Embryonic facial prominence (tissue), 1 donor: ENCODE measurements around the gene PSMD6.

Experiments used
- DNase-seq: peaks from one replicate; pipeline ENCODE4 v3.0.0-alpha.2; 2016; ENCODE audit errors: extremely low spot score

PSMD6 gene

GRCh38 chr3:63977893-63978292 lies 45.4 kb downstream of the PSMD6 start:
- DNase-seq = no peak

DNA sequence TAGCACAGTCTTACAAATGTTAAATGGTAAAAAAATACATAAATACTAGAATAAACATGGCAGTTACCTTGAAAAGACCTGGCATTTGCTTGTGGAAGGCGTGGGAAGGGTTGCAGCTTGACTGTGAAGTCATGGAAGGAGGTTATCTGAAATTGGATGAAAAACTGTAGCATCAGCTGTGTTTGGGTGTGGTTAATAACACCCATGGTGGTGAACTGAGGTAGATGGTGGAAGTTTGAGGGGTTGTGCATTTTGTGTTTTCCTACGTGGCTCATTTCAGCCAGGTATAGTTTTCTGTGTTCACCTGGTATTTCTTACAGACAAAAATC lies 46.5 kb downstream of the PSMD6 start:
- DNase-seq = no peak

DNA sequence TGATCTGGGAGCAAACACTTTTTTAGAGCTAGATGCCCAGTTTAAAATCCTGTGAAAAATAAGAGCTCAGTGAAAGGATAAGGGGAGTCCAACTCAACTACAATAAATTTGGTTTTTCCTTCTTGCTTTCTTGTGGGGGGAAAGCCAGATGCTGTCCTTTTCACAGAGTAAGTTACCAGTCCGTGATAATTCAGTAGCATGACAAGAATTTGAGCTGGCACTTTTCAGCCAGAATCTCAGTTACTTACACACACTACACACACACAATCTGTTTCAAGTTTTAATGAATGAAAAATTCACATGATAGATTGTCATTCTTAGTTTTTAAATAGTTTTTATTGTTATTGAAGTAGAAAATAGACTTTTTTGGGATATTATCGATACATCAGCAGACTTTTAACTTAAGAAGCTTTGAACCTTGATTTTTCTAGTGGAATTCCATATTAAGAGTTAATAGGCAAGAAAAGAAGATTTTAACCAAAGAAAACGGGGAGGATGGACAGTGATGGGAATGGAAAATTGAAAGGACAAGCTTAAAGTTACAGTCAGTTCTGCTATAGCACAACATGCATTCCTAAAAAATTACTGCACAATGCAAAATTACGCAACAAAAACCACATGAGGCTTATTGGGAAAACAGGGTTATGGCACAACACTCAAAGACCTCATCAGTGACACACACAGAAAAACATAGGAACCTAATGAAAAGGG lies 47.0 kb downstream of the PSMD6 start:
- DNase-seq = no peak

- no peak for DNase-seq
Measured at GRCh38 chr3:63975723-63976122, 47.6 kb downstream of the PSMD6 start.

GRCh38 chr3:63974451-63974850 lies 48.8 kb downstream of the PSMD6 start:
- DNase-seq = no peak

DNA sequence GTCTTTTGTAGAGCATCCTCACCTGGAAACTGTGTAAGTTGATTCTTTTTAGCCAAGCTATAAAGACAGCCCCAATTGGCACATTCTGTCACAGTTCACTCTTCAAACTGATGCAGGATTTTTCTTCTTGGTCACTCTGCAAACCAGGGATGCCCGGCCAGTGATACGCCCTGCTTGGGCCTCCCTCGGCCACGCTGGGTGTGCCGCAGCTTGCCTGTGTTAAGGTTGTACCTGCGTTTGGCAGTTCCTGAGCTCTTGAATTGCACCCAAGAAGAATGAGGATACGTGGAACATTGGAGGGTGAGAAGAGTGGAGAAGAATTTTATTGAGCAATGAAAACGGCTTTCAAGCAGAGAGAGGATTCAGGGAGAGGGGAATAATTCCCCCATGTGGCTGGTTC lies 49.9 kb downstream of the PSMD6 start:
- no peak for DNase-seq

GRCh38 chr3:63972987-63973386 lies 50.3 kb downstream of the PSMD6 start:
- DNase-seq = no peak

GRCh38 chr3:63972196-63972595 lies 51.1 kb downstream of the PSMD6 start:
- no peak for DNase-seq

DNA sequence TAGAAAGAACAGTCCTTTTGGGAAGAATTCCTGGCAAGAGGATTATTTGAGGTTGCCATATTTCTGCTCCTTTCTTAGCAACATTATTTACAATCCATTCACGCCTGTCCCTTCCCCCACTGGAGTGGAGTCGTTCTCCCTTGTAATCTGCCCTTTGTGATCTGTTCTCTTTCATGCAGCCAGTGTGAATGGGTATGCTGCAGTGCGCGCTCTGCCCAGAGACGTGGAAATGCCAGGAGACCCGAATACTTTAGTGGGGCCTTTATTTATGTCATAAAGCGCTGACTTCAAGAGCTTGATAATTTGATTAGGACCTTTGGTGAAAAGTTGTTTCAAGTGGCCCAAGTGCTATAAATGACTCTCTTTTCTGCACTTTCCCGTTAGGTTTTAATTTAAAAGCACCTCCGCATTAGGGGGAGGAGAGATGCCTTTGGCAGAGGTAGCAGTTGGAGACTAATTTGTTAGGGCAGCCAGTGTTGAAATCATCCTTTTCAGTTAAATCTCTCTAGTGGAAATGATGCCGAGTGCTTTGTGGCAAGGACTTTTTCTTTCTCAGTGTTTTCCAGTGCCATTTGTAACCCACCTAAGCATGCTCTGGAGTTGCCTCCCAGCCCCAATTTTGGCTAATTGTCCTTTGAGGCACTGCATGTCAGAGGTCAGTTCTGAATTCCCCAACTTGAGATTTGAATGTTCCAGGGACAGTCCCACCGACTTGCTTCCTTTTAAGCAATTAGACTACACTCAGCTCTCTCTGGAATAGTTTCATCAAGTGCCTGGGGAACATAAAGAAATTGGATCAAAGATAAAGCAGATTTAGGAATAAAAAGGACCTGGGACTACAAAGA lies 52.4 kb downstream of the PSMD6 start:
- DNase-seq = no peak

DNA sequence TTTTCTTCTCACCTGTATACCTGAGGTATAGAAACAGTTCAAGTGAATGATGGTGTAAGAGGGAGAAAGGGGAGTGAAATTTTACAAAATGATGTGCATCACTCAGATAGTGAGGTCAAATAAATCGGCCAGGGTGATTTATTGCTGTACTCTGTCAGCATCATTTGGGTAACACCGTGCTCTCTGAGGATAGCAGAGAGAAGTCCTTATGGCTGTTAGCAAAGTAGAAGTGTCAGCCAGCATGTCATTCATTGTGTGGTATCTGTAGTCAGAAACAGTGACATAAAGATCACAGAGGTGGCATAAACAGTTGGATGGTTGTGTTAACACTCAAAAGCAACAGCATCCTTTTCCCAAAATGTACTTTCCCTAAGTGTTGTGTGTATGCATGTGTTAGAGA lies 53.4 kb downstream of the PSMD6 start:
- DNase-seq = no peak

- DNase-seq = no peak
Measured at GRCh38 chr3:63968612-63969350, 54.5 kb downstream of the PSMD6 start.

DNA sequence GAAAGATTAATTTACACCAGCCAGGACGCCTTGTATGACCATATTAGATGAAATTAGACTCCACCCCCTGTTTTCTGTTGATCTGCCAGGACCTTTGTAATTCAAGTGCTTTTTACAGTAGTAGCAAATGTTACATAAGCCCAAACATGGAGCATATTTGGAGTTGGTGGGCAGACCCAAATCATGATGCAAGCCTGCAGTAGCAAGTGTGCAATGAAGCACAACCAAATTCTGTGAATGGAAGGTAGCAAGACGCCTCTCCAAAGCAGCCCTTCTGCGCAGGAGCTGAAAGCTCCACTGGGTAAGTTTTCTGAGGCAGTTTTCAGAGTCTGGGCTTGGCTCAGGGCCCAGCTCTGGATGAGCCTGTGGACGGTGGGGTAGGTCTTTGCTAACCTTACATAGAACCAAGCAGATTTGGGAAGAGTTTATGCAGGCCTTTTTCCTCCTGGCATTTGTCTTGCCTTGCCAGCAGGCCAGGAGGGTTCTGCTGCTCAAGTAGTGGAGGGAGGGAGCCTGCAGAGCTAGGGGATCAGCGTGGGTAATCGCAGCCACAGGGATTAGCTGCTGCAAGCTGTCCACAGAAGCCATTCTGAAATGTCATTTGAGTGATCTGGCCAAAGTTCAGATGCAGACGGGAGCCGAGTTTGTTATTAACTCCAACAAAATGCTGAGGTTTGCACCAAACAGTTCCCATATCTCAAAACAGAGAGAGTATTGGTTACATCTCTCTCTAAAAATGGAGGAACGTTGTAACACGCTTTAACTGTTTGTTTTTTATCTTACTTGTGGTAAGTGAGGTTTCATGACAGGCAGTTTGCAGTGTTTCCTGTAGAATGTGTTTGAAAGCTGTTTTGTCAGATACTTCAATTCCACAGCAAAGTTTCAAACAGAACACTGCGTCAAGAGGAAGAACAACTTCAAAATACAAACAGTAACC lies 55.4 kb downstream of the PSMD6 start:
- DNase-seq = no peak

DNA sequence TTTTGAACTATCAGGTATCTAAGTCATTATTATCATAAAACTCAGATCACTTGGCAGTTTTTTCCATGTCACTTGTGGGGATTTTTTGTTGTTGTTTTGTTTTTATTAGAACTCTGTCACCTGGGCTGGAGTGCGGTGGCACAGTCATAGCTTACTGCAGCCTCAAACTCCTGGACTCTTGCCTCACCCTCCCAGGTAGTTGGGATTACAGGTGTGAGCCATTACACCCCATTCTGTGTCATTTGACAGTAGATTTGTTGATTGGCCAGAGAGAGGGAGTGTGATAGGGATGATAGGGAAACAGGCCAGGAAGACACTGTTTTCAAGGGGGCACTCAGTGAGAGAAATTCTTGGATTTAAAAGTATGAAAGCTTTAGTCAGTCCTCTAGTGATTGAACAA lies 56.4 kb downstream of the PSMD6 start:
- no peak for DNase-seq

DNA sequence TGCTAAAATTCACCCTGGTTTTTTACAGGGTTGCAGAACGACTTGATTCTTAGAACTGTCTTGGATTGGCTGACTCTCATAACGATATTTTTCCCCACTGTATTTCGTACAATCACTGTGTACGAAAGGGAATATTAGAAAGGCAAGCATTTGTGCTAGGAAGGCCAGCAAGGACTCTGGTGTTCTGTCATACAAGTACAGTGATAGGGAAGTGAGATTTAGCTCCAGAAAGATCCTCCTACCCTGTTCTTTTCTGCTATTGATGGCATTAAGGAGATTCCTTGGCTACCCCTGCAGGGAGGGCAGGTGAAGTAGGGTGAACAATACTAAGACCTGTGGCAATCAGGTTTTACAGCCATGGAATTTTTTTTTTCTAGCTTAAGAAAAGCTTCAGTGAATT lies 57.3 kb downstream of the PSMD6 start:
- no peak for DNase-seq

DNA sequence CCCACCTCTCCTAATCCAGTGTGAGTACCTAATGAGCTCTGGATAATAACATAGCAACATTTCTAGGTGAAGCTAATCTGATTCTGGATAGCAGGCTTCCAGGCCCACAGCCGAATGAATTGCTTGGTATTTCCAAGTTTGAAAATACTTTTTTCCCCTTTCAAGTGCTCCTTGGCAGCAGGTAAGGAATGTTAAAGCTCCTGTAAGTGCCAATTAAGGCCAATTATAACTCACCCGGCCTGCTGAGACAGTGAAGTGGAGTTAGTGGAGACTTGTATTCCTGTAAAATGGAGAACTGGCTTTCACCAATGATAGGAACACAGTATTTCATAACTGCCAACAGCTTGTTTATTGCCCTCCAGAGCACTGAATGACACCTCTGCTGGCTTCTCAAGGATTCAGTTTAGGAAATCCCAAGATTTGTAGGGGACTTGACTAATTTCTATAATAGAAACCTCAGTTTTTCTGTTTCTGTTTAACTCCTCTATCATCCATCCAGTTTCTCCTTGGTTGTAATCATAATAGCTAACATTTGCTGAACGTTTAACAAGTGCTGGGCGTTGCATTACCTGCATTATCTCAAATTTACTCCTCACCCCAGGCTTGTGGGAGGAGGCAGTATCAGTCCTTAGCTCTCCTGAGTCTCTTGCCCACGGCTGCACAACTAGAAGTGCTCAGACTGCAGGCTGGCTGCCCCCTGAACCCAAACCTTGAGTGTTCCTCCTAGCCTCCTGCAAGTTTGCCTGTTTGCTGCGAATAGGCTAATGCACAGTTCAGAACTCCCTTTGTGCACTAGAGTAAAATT lies 58.4 kb downstream of the PSMD6 start:
- DNase-seq = no peak

- no peak for DNase-seq
Measured at GRCh38 chr3:63963496-63963895, 59.8 kb downstream of the PSMD6 start.

GRCh38 chr3:63961891-63962290 lies 61.4 kb downstream of the PSMD6 start:
- no peak for DNase-seq
